AG04450 (cell line): Measurements from ENCODE around the gene ASCL5. TPM values are rescaled to one million over a fixed set of nuclear protein-coding genes. Genes with fewer than 3 reads are reported as not detected.

Experiments
- CTCF ChIA-PET: fragments of 300-600, 350-600 bp; formaldehyde crosslinking; extraction: SDS; loops from one replicate; lab custom pipeline; 2022; ENCODE audit warnings: antibody characterized with exemption, inconsistent platforms; lab: Charles Lee
- POLR2A ChIA-PET: fragments of 350-600 bp; formaldehyde crosslinking; extraction: SDS; loops from one replicate; lab custom pipeline; 2021; ENCODE audit warnings: antibody characterized with exemption, inconsistent platforms; lab: Yijun Ruan, JAX
- DNase-seq: peaks from one replicate; pipeline ENCODE4 v3.0.0-alpha.2; 2011; ENCODE audit warnings: low read depth, low spot score
- H3K27ac ChIP-seq: one replicate; pipeline ENCODE4 v1.5.1; 2012; ENCODE audit warnings: low read depth, low read length, control low read depth
- H3K27me3 ChIP-seq: one replicate; pipeline ENCODE4 v1.6.0; 2012; ENCODE audit warnings: low read length; ENCODE audit not compliant: control insufficient read depth, insufficient read depth
- H3K4me3 ChIP-seq: 2 replicates; pipeline ENCODE4 v1.5.1; 2011; ENCODE audit warnings: mild to moderate bottlenecking, low read depth, low read length, control low read depth
- H3K9me3 ChIP-seq: 2 replicates; pipeline ENCODE4 v1.5.1; 2012; ENCODE audit warnings: low read length; ENCODE audit not compliant: control insufficient read depth, insufficient read depth
- polyA plus RNA-seq: library from polyadenylated mRNA; depleted of rRNA; stranded (reverse); fragments of >200 nt; gene quantifications from 2 replicates; pipeline ENCODE4 v1.2.3, GENCODE V29; 2011
- TF ChIP-seq, protein P1 (sequence below): IDR thresholded peaks from 2 replicates; pipeline ENCODE4 v1.5.1; 2011; ENCODE audit warnings: low read depth, low read length, control low read depth, inconsistent platforms

ASCL5 gene
- polyA plus RNA-seq, 1 experiment: not detected

GRCh38 chr1:201128476-201128875 lies 1.5 kb upstream of the ASCL5 start:
- TF ChIP-seq, protein P1, sequence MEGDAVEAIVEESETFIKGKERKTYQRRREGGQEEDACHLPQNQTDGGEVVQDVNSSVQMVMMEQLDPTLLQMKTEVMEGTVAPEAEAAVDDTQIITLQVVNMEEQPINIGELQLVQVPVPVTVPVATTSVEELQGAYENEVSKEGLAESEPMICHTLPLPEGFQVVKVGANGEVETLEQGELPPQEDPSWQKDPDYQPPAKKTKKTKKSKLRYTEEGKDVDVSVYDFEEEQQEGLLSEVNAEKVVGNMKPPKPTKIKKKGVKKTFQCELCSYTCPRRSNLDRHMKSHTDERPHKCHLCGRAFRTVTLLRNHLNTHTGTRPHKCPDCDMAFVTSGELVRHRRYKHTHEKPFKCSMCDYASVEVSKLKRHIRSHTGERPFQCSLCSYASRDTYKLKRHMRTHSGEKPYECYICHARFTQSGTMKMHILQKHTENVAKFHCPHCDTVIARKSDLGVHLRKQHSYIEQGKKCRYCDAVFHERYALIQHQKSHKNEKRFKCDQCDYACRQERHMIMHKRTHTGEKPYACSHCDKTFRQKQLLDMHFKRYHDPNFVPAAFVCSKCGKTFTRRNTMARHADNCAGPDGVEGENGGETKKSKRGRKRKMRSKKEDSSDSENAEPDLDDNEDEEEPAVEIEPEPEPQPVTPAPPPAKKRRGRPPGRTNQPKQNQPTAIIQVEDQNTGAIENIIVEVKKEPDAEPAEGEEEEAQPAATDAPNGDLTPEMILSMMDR: no peak
- DNase-seq: no peak
- Histone ChIP-seq H3K27me3 (peaks cover 22% of the 10 kb centered on the region), H3K27ac (no peak overlapping the region), H3K9me3 (no peaks in the 10 kb centered on the region), H3K4me3 (no peak overlapping the region)
- CTCF ChIA-PET: no interaction called here
- POLR2A ChIA-PET: no interaction called here

DNA sequence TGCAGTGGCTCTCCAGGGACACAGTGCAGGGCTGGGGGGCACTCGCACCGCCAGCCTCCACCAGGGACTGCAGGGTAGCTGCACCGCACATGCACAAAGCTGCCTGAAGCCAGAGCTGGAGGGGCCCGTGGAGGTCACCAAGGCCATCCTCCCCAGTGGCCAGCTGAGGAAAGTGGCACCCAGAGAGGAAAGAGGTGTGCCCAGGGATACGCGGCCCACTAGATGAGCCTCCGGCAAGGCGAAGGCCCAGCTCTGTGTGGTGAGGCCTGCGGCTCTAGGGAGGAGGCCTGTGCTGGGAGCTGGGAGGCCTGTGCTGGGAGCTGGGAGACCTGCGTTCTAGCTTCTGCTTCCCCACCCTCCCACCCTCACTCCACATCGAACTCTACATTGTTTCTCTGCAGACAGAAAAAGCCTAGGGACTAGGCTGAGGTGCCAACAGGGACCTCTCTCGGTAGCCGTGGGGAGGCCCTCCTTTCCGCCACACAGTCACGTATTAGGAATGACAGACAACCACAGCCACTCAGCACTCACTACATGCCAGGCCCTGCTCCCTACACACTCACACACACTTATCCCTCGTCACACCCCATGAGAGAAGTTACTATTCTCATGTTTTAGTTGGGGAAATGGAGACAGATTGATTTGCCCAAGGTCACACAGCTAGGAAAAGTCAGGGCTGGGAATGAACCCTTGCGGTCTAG lies 921 bp upstream of the ASCL5 start:
- Histone ChIP-seq H3K27ac (no peak overlapping the region), H3K4me3 (no peak overlapping the region), H3K27me3 (peaks cover 28% of the 10 kb centered on the region), H3K9me3 (no peaks in the 10 kb centered on the region)
- TF ChIP-seq, protein P1: no peak
- CTCF ChIA-PET: no interaction called here
- POLR2A ChIA-PET: no interaction called here
- no peak for DNase-seq

- Histone ChIP-seq H3K27ac (no peak overlapping the region), H3K4me3 (no peak overlapping the region), H3K9me3 (no peaks in the 10 kb centered on the region), H3K27me3 (peaks cover 36% of the 10 kb centered on the region)
- CTCF ChIA-PET: interaction anchor here (1.0 kb wide), 1 partner anchor 12 kb away, joined by 3 read pairs; no protein-coding TSS in a partner anchor
- POLR2A ChIA-PET: no interaction called here
- DNase-seq: no peak
- TF ChIP-seq, protein P1: no peak
Measured at GRCh38 chr1:201126463-201126831, 537 bp downstream of the ASCL5 start.

GRCh38 chr1:201125800-201126199 lies 1.2 kb downstream of the ASCL5 start:
- Histone ChIP-seq H3K27me3 (peaks cover 36% of the 10 kb centered on the region), H3K9me3 (no peaks in the 10 kb centered on the region), H3K4me3 (no peak overlapping the region), H3K27ac (no peak overlapping the region)
- CTCF ChIA-PET: interaction anchor here (1.0 to 1.4 kb wide), 2 partner anchors 11 to 154 kb away, joined by 3 to 4 read pairs; no protein-coding TSS in a partner anchor
- TF ChIP-seq, protein P1: no peak
- POLR2A ChIA-PET: no interaction called here
- no peak for DNase-seq

DNA sequence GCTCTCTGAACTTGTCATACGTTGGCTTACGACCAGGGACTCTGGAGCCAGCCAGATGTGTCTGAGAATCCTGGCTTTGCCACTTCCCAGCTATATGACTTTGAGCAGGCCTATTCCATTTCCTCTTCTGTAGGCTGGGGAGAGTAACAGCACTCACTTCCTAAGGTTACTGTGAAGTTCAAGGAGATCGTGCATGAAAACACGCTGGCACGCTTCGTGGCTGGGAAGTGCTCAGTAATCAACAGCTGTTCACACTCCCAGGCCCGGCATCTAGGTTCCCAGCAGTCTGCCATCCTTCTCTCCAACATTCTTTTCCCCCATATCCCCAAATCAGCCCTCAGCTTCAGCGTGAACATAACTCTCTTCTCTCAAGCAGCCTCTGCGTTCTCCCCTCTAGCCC lies 2.0 kb downstream of the ASCL5 start:
- TF ChIP-seq, protein P1: no peak
- CTCF ChIA-PET: interaction anchor here (1.4 kb wide), 1 partner anchor 153 kb away, joined by 4 read pairs; no protein-coding TSS in a partner anchor
- no peak overlapping the region for H3K4me3 ChIP-seq
- no peak overlapping the region for H3K27ac ChIP-seq
- POLR2A ChIA-PET: no interaction called here
- no peaks in the 10 kb centered on the region for H3K9me3 ChIP-seq
- peaks cover 42% of the 10 kb centered on the region for H3K27me3 ChIP-seq
- DNase-seq: no peak
